ENCODE results near the gene TFEC.
"Not testable (repeated sequence)": the region's sequence is repeated elsewhere in the genome, so short reads cannot be mapped to it uniquely, and the experiment has no call there.

TFEC gene

DNA sequence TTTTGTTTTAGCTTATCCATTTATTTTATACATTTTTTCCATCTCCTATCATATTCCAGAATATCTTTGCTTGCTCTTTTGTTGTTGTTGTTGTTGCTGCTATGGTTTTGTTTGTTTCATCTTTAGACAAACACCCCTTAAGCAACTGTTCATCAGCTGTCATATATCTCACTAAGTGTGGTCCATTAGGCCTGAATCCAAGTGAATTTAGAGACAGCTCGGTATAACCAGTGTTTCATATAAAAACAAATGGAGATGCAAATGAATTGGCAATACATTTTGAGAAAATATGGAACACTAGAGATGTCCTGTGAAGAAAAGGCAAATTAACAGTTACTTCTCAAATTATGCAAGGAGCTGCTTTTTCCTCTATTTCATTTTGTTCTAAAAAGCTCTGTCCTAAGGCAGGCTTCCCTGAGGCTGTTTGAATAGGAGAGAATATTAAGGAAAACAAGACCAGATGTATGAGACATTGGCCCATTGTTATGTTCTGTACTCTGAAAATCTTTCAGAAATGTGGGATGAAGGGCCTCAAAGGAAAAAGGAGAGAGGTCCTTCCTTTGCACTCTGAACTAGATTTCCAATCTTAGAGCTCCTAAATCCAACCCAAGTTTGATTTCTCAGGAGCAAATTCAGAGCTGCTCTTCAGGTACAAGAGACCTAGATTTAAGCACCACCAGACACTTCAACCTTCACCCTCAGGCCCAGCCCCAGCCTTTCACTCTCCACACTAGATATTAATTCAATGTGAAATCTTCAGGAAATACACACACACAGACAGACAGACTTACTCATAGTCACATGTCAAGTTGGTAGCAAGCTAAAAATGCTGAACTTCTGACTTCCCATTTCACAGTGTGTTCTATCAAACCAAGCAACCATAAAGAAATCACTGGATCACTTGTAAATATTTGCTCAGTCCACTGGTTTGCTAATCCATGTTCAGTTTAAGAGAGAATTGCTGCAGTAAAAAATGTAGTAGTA, 5.4 kb downstream of the TFEC start:
- no peak overlapping the region for H3K4me3 ChIP-seq (replicated peaks; ENCODE audit: low read depth, low read length)
- TF ChIP-seq, protein P1, sequence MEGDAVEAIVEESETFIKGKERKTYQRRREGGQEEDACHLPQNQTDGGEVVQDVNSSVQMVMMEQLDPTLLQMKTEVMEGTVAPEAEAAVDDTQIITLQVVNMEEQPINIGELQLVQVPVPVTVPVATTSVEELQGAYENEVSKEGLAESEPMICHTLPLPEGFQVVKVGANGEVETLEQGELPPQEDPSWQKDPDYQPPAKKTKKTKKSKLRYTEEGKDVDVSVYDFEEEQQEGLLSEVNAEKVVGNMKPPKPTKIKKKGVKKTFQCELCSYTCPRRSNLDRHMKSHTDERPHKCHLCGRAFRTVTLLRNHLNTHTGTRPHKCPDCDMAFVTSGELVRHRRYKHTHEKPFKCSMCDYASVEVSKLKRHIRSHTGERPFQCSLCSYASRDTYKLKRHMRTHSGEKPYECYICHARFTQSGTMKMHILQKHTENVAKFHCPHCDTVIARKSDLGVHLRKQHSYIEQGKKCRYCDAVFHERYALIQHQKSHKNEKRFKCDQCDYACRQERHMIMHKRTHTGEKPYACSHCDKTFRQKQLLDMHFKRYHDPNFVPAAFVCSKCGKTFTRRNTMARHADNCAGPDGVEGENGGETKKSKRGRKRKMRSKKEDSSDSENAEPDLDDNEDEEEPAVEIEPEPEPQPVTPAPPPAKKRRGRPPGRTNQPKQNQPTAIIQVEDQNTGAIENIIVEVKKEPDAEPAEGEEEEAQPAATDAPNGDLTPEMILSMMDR (IDR thresholded peaks at IDR 0.05; ENCODE audit: low read depth, low read length, missing control alignments), result no peak
- DNase-seq (ENCODE audit: extremely low read depth, low read depth), result no peak

DNA sequence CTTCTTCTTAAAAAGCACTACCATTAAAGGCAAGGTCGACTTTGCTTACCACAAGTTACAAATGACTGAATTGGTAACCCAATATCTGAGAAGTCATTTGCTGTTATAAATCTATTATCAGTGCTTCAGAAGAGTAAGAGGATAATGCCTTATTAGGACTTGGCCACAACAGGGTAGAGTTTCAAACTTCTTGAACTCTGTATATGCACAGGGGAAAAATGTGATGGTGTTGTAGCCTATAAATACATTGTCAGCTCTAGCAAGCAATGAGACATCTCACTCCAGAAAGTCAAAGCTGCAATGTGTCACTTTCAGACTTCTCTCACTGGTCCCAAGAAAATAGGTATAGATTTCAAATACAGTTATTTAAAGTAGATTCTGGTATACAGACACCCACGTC, 9.3 kb downstream of the TFEC start:
- TF ChIP-seq, protein P1 (IDR thresholded peaks at IDR 0.05; ENCODE audit: low read depth, low read length, missing control alignments), result no peak
- no peak for DNase-seq (ENCODE audit: extremely low read depth, low read depth)
- H3K4me3 ChIP-seq (replicated peaks; ENCODE audit: low read depth, low read length), result no peak overlapping the region

- no peak for DNase-seq (ENCODE audit: extremely low read depth, low read depth)
- H3K4me3 ChIP-seq (replicated peaks; ENCODE audit: low read depth, low read length), result no peak overlapping the region
- TF ChIP-seq, protein P1 (IDR thresholded peaks at IDR 0.05; ENCODE audit: low read depth, low read length, missing control alignments), result no peak
Observed at GRCh38 chr7:116018731-116019130, 11.8 kb downstream of the TFEC start.

DNA sequence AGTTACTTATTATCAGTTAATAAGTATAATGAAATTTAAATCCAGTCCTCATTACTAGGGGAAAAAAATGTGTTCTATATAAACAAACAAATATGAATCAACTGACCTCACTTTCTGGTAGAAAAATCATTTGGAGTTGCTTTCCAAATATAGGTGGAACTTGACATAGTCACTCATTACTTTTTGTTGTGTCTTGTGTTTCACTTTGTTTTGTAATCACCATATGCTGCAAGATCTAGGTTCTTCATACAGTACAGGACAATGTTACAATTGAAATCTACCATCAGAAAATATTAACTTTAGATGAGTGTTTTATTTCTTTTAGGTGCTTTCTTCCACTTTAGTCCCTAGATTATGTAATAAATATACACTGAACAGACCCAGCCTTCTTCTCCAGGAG, 16.9 kb downstream of the TFEC start:
- TF ChIP-seq, protein P1 (IDR thresholded peaks at IDR 0.05; ENCODE audit: low read depth, low read length, missing control alignments), result no peak
- no peak for DNase-seq (ENCODE audit: extremely low read depth, low read depth)
- no peak overlapping the region for H3K4me3 ChIP-seq (replicated peaks; ENCODE audit: low read depth, low read length)

GRCh38 chr7:116011584-116011983, 19.0 kb downstream of the TFEC start:
- DNase-seq (ENCODE audit: extremely low read depth, low read depth), result no peak
- H3K4me3 ChIP-seq (replicated peaks; ENCODE audit: low read depth, low read length), result no peak overlapping the region
- TF ChIP-seq, protein P1 (IDR thresholded peaks at IDR 0.05; ENCODE audit: low read depth, low read length, missing control alignments), result no peak

GRCh38 chr7:116004762-116005161, 25.8 kb downstream of the TFEC start:
- not testable (repeated sequence) for DNase-seq (ENCODE audit: extremely low read depth, low read depth); H3K4me3 ChIP-seq (replicated peaks; ENCODE audit: low read depth, low read length)

- no peak overlapping the region for H3K4me3 ChIP-seq (replicated peaks; ENCODE audit: low read depth, low read length)
- TF ChIP-seq, protein P1 (IDR thresholded peaks at IDR 0.05; ENCODE audit: low read depth, low read length, missing control alignments), result no peak
- DNase-seq (ENCODE audit: extremely low read depth, low read depth), result no peak
Observed at GRCh38 chr7:115997221-115997620, 33.3 kb downstream of the TFEC start.

Measured in HFF-Myc (cell line).